HG03571 (cell line): Measurements from ENCODE around the gene SYT9.
A peak's percentile ranks its signal among the peaks of the same experiment; 100 is the strongest.

Source experiments
- ATAC-seq: cut with Tn5 transposase; IDR thresholded peaks from one replicate; pipeline ENCODE4 v1.9.1; 2021; ENCODE audit not compliant: unreplicated experiment

The SYT9 gene

GRCh38 chr11:7422544-7423331, 171.0 kb downstream of the SYT9 start:
- no peak for ATAC-seq

GRCh38 chr11:7423946-7424345, 172.2 kb downstream of the SYT9 start:
- no peak for ATAC-seq

DNA sequence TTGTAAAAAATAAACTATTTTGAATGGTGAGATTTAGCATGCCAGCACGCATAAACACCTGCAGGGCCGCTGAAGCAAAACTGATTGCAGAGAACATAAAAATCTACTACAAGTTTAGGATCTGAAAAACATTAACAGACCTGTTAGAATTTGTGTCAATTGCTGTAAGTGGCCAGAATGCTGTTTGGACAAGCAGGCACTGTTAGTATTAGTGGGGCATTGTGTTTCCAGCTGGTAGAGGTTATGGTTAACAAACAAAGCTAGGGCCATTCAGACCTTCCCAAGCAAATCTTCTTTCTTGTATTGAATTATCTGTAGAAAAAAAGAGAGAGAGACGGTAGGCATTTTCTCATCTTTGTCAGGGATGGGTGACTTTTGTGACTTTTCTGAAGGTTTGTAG, 176.0 kb downstream of the SYT9 start:
- no peak for ATAC-seq

- no peak for ATAC-seq
These were observed 176.5 kb downstream of the SYT9 start for GRCh38 chr11:7428196-7428595.

GRCh38 chr11:7430496-7430895, 178.8 kb downstream of the SYT9 start:
- ATAC-seq = no peak

- ATAC-seq = no peak
These were observed 183.5 kb downstream of the SYT9 start for GRCh38 chr11:7435176-7435575.

GRCh38 chr11:7436146-7436545, 184.4 kb downstream of the SYT9 start:
- no peak for ATAC-seq

DNA sequence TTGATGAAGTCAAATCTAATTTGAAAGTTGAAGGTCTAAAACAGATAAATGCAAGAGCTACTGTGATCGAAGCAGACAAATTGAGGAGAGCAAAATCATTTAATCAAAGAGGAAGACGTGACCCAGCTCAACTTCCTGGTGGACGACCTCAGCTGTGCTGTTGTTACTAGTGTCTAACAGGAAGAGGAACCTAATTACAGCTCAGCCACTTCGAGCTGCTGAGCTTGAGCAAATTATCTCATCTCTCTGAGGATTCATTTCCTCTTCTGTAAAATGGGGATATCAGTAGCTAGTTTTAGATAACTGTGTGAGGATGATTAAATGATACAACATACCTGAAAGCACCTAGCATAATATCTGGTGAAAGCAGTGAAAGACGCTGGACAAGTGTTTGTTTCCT, 185.0 kb downstream of the SYT9 start:
- peak; percentile 83 for ATAC-seq

DNA sequence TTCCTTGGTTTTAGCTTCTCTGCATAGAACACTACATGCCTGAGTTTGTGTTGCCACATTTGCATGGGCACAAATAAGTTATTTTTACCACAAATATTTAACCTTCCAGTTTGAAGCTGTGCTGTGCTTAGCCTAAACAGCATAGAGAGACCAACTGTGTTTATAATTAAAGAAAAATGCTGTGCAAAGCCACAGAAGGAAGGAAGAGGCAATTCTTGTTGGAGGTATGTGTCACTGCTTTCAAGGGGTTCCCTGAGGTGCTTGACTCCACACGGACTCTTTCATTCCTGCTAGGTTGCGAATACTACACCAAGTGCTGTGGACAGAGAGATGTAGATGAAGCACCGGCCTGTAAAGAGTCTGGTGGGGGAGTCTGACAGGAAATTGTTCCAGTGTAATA, 186.0 kb downstream of the SYT9 start:
- ATAC-seq = no peak

DNA sequence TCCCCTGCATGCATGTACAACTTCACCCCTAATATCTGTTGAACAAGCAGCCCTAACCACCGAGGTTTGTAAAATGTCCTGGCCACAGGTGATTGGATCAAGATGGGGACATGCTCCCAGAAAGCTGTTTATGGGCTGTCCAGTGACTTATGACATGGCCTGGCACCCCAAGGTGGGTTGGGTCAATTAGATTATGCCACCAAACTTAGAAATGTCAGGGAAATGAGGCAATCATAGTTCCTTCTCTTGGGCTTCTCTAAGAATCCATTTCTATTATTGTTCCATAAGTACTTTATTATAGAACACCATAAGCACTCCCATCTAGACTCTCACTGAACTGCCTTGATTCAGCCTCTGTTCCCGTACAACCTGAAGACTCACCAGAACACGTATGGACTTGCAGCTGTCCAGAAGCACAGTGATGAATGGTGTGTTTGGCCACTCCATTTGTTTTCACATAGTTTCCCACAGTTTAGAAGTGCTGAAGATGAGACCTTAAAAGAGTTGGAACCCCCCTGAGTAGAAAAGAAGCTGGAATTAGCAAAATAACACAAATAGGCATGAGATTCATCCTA, 188.1 kb downstream of the SYT9 start:
- no peak for ATAC-seq

DNA sequence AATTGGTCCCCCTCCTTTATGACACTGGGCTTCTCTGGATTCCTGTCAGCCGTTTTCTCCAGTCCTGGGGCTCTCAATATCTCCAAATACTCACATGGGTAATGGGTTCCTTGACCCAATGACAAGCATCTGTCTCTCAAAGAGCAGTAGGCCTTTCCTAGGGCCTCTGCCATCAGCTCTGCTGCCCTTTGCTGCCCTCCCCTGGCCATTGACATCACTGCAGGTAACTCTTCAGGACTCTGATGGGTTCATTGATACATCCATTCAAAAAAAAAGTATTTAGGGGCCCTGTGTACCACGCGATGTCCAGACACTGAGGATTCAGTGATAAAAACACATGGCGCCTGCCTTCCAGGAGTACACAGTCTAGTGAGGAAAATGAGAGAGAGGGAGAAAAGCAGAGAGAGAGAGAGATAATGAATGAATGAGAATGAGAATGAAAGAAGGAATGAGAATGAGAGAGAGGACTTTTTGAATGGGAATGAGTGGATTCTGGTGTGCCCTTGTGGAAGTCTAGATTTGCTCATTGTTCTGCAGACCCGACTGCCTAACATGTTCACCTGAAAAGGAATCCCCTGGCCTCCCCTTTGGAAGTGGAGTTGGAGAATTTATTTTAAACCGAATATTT, 191.0 kb downstream of the SYT9 start:
- peak; percentile 90 for ATAC-seq

DNA sequence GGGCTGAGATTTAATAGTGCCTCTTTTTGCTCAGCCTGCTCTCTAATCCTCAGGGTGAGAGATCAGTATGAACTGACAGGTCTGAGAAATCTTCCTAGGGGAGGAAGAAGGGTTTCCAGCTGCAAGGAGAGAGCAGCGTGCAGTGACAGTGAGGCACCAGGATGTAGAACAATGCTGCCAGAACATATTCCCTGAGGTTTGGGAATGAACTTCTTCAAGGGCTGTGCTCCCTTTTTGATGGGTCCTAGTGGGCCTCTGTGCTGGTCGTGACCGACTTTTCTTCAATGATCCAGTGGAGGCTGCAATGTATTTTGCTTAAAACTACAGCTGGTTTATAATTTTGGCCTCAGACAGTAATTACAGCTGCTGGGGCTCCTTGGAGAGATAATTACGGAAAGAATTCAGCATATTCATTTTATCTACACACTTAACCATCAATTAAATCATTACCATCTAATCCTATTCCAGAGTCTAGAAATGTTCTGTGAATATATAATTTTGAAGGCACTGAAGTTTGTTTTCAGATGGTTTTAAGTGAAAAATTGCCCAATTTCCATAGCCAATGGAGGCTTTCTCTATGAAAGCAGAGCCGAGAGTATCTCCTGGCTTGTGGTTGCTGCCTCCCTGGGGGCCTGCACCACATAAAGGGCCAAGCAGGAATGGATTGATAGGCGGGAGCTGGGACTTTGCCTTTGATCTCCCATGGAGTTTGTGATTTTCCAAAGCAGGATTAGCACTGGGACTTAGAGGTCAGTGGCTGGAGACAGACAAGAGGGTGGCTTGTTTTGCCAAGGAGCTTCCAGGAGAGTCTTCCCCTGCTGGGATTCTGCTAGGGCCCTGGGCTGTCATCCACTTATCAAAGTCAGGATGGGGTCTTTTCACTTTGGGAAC, 192.6 kb downstream of the SYT9 start:
- ATAC-seq = no peak

DNA sequence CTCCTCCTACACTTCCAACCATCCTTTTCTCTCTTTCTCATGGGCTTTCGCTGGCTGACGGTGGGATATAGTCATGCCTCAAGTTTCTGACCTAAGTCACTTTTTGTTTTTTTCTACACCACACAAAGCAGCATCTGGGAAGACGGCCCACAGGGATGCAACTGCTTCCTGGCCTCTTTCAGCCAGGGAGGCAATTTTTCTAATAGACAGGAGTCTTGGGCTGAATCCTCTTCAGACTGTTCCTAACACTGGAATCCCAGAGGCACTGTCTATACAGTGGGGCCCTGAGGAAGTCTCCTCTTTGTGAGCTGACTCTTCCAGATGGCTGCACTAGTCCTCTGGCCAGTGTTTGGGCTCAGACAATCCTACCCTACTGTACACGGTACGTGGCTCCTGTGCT, 193.9 kb downstream of the SYT9 start:
- ATAC-seq = no peak

DNA sequence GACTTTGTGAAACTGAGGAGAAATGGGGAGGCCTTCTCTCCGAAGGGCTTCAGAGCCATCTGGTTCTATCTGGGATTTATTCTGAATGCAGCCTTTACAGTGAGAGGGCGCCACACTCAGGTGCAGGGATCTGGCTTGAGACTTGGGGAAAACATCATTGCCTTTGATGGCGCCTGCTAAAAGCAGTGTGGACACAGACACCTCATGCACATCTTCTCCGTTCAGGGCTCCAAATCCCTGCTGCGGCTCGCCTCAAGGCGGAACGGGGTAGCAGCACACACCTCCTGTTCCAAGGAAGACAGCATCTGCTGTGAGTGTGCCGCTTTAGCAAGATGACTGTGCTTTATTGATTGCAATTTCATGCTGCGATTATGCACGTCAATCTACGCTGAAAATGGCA, 196.5 kb downstream of the SYT9 start:
- ATAC-seq = no peak

GRCh38 chr11:7449211-7449840, 197.6 kb downstream of the SYT9 start:
- no peak for ATAC-seq

GRCh38 chr11:7449841-7450214, 198.1 kb downstream of the SYT9 start:
- no peak for ATAC-seq

GRCh38 chr11:7450836-7451235, 199.1 kb downstream of the SYT9 start:
- no peak for ATAC-seq

- no peak for ATAC-seq
These were observed 199.8 kb downstream of the SYT9 start for GRCh38 chr11:7451520-7451919.

GRCh38 chr11:7451952-7452494, 200.3 kb downstream of the SYT9 start:
- ATAC-seq = no peak

DNA sequence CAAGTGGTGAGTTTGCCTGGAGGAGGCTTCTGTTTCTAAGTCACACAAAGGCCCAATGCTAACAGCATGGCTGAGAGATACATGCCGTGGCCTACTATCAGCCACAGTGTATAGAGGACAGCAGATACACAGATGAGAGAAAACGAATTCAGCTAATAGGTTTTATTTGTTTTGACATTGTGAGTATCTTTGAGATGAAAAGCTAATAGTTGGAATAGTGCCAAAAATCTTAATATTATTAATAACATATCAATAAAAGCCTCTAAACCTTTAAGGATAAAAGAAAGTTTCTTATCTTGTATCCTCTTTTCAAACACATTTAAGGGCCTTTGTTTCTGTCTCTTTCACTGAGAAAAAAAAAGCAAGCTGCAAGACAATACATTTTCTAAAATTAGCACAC, 203.2 kb downstream of the SYT9 start:
- no peak for ATAC-seq

GRCh38 chr11:7457211-7457610, 205.5 kb downstream of the SYT9 start:
- ATAC-seq = no peak
